Activated naive CD4-positive, alpha-beta T cell (primary cell): ENCODE data around the gene ZRANB3.
"Not testable (repeated sequence)": the region's sequence is repeated elsewhere in the genome, so short reads cannot be mapped to it uniquely, and the experiment has no call there.

Experiments
- DNase-seq, 4 experiments: peaks; one replicate each; lab custom pipeline; 2025; lab: John Stamatoyannopoulos, UW

Gene ZRANB3

DNA sequence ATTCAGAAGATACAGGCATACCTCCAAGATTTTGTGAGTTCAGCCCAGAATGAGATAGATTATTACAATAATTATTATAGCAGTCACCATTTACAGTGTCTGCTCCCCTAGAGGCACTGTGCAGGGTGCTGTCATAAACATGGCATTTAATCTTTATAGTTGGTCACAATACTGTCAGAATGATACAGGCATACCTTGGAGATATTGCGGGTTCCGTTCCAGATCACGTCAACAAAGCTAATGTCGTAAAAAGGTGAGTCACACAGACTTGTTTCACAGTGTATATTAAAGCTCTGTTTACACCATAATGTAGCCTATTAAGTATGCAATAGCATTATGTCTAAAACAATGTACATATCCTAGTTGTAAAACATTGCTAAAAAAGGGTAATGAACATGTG is 45.6 kb downstream of the ZRANB3 start:
- no peak for DNase-seq

DNA sequence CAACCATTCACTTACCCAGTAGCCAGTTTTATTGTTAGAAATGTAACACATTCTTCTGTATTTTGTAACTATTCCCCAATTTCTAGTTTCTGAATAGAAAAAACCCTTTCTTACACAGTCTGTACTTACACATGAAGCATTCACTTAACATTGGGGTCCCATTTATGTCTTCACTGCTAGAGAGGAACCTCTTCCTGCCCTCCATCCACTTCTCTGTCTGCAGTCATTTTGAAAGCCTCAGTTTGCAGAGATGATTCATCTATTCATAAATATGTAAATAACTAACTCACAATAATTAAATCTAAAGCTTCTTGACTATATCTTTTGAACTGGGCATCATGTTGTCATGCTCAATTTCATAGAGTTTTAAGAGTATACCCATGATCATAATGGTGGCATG is 55.9 kb downstream of the ZRANB3 start:
- no peak for DNase-seq

DNA sequence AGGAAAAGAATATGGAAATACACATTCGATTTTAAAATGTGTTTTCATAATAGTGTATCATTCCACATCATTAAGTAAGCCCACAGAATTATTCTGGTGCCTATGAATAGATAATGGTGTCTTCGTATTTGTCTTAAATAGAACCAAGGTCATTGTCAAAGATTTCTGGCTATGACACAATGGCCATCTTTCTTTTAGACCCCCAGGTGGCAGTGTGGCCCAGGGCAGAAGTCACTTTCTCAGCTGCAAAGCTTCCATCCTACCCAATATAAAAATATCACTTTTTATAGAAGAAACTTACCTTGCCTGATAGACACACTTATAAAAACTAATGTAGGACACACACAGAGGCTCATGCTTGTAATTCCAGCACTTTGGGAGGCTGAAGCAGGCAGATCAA is 57.5 kb downstream of the ZRANB3 start:
- peak in 1 of 4 experiments; percentile 6 for DNase-seq

DNA sequence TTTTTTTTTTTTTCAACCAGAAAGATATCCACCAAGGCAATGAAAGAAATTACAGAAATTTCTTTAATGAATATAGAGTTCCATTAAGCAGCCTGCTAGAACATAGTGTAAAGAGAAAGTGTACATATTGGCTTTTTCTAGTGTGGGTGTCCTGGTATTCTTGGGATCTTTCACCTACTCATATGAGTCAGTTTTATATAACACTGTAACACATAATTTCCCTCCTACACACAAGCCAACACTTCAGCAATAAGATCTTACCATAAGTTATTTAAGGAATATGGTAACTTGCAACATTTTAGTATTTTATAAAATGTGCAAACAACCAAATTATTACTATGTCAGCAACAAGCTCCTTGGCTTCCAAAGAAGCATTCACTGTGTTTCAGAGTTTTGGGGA is 59.9 kb downstream of the ZRANB3 start:
- DNase-seq: no peak

DNA sequence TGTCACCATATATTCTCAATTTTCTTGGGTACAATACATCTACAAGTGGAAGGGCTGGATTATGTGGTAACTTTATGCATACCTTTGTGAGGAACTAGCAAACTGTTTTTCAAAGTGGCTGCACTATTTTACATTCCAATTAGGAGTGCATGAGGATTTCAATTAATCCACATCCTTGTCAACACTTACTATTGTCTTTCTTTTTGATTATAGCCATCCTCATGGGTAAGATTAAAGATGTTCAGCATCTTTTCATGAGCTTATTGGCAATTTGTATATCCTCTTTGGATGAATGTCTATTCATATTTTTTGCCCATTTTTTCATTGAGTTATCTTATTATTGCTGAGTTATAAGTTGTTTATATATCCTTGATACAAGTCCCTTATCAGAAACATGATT is 73.7 kb downstream of the ZRANB3 start:
- DNase-seq: no peak

DNA sequence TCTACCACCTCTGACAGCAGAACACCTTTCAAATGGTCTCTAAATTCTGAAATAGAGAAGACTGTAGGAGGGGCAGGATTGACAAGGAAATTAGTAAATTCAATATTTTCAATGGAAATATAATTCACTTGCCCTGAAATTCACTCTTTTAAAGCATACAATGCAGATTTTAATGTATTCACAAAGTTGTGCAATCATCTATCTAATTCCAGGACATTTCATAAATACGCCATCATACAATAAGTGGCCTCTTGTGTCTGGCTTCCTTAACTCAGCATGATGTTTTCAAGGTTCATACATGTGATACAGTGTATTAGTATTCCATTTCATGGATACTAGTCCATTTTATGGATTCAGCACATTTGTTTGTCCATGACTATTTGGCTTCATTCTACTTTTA is 74.2 kb downstream of the ZRANB3 start:
- no peak for DNase-seq

DNA sequence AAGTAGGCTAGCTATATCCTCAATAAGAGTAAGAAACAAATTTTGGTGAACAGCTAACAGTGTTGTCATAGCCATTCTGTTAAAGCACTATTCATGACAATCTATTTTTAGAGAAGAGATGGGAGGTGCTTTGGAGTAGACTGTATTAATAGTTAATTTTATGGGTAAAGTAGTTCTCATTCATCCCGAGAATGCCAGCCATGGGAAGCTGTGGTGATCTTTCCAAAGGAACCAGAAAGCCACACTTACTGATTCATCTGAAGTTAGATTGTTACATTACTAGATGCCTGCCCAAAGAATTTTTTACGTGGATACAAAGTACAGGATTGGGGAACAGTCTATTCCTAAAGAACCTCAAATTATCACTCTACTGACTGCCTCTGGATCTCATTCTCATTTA is 74.6 kb downstream of the ZRANB3 start:
- DNase-seq: no peak

DNA sequence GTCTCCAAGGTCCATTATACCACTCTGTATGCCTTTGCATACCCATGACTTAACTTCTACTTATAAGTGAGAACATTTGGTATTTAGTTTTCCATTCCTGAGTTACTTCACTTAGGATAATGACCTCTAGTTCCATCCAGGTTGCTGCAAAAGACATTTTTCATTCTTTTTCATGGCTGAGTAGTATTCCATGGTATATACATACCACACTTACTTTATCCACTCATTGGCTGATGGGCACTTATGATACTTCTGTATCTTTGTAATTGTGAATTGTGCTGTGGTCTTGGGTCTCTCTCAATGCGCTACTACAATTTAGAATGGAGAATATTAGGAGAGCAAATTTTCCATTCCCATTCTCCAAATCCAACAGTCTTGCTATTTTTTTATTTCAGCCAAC is 76.4 kb downstream of the ZRANB3 start:
- no peak for DNase-seq

DNA sequence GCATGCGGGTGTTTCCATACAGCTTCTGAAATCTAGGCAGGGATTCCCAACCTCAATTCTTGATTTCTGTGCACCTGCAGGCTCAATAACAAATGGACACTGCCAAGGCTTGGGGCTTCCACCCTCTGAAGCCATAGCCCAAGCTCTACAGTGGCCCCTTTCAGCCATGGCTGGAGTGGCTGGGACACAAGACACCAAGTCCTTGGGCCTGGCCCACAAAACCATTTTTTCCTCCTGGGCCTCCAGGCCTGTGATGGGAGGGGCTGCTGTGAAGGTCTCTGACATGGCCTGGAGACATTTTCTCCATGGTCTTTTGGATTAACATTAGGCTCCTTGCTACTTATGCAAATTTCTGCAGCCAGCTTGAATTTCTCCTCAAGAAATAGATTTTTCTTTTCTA is 78.0 kb downstream of the ZRANB3 start:
- DNase-seq: not testable (repeated sequence)

DNA sequence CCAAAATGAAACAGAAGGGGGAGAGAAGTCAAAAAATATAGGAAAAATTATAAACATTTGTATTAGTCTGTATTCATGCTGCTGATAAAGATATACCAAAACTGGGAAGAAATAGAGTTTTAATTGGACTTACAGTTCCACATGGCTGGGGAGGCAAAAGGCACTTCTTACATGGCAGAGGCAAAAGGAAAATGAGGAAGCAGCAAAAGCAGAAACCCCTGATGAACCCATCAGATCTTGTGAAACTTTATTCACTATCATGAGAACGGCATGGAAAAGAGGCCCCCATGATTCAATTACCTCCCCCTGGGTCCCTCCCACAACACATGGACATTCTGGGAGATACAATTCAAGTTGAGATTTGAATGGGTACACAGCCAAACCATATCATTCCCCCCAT is 79.1 kb downstream of the ZRANB3 start:
- DNase-seq: no peak

DNA sequence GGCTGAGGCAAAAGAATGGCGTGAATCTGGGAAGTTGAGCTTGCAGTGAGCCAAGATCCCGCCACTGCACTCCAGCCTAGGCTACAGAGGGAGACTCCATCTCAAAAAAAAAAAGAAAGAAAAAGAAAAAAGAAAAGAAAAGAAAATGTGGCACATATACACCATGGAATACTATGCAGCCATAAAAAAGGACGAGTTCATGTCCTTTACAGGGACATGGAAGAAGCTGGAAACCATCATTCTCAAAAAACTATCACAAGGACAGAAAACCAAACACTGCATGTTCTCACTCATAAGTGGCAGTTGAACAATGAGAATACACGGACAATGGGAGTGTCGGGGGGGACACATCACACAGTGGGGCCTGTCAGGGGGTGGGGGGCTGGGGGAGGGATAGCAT is 88.0 kb downstream of the ZRANB3 start:
- DNase-seq: not testable (repeated sequence)

DNA sequence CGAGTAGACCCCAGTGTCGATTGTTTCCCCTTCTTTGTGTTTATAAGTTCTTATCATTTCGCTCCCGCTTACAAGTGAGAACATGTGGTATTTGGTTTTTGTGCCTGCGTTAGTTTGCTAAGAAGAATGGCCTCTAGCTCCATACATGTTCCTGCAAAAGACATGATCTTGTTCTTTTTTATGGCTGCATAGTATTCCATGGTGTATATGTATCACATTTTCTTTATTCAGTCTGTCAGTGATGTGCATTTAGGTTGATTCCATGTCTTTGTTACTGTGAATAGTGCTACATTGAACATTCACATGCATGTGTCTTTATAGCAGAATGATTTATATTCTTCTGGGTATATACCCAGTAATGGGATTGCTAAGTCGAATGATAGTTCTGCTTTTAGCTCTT is 95.9 kb downstream of the ZRANB3 start:
- DNase-seq: not testable (repeated sequence)

DNA sequence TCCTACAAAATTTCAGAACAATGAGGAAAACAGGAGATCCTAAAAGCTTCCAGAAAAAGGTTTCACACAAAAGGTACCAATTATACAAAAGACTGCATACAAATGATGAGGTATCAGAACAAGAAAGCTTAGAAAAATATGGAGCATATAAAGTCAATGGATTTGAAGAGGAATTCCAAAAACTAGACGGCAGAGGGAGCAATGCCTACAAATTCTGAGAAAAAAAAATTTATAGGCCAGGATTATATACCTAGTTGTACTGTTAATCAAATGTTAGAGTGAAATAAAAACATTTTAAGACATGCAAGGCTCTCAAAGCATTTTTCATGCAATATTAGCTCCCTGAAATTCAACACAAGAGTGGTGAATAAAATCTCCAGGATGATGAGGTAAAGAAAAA is 106.2 kb downstream of the ZRANB3 start:
- DNase-seq: no peak

DNA sequence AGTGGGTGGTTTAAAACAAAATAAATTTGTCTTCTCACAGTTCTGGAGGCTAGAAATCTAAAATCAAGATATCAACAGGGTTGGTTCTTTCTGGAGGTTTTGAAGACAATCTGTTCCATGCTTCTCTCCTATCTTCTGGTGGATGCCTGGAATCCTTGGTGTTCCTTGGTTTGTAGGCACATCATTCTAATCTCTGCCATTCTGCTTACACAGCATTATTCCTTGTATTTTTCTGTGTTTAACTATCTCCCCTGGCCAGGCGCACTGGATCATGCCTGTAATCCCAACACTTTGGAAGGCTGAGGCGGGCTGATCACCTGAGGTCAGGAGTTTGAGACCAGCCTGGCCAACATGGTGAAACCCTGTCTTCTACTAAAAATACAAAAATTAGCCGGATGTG is 108.1 kb downstream of the ZRANB3 start:
- no peak for DNase-seq

DNA sequence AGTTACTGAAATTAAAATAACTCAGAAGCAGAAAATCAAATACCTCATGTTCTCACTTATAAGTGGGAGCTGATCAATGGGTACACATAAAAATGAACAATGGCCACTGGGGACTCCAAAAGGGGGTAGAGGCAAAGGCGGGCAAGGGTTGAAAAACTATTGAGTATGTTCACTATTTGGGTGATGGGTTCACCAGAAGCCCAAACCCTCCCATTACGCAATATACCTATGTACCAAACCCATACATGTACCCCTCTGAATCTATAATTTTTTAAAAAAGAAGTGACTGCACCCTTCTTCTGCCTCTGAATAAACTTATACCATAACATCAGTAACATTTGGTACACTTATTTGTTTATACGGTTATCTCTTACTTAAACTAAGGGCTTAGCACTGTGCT is 119.4 kb downstream of the ZRANB3 start:
- DNase-seq: no peak

DNA sequence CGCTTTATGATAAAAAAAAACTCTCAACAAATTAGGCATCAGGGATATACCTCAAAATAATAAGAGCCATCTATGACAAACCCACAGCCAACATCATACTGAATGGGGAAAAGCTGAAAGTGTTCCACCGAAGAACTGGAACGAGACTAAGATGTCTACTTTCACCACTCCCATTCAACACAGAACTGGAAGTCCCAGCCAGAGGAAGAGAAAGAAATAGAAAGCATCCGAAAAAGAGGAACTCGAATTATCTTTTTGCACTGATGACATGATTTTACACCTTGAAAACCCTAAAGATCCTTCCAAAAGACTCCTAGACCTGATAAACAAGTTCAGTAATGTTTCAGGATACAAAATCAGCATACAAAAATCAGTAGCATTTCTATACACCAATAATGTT is 121.6 kb downstream of the ZRANB3 start:
- no peak for DNase-seq

DNA sequence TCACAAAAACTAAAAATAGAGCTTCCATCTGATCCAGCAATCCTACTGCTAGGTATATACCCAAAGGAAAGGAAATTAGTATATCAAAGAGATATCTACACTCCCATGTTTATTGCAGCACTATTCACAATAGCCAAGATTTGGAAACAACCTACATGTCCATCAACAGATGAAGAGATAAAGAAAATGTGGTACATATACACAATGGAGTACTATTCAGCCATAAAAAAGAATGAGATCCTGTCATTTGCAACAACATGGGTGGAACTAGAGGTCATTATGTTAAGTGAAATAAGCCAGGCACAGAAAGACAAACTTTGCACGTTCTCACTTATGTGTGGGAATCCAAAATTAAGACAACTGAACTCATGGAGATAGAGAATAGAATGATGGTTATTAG is 134.8 kb downstream of the ZRANB3 start:
- DNase-seq: not testable (repeated sequence)

DNA sequence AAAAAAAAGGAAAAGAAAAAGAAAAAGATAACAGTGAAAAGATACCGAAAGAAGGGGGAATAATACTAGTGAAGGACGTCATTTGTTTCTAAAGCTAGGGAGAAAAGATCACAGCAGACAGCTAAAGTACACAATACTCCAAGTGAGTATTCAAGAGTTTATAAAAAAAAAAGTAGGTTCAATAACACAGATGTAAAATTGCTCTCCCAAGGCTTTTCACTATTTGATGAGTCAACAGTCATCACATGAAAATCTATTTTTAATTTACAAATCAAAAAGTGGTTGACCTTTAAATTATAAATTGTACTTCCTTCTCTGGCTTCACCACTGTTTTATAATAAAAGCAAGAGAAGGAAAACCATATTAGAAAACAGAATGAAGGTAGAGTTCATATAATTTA is 144.0 kb downstream of the ZRANB3 start:
- DNase-seq: no peak

DNA sequence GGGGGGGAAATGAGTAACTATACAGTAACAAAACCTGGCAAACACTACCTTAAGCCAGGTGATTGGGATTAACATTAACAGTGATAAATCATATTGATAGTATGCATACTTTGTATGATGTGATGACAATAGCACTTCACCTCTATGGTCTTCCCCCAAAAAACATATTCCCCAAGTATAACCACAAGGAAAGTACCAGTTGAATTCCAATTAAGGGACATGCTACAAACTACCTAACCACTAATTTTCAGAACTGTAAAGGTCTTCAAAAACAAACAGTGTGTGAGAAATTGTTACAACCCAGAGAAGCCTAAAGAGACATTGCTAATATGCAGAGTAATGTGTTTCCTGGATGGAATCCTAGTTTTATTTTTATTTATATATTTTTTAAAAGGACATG is 152.4 kb downstream of the ZRANB3 start:
- DNase-seq: no peak

DNA sequence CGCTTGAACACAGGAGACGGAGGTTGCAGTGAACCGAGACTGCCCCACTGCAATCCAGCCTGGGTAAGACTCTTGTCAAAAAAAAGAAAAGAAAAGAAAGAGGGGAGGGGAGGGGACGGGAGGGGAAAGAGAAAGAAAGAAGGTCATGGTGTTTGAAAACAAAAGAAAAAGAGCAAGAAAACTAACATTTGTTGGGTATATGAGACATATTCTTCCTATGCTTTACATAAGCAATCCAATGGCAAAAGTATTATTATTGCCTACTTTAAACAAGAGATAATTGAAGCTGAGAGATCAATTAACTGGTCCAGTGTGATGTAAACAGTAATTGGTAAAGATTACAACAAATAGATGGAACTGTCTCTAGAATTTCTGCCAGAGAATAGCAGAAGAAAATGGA is 157.3 kb downstream of the ZRANB3 start:
- DNase-seq: no peak

DNA sequence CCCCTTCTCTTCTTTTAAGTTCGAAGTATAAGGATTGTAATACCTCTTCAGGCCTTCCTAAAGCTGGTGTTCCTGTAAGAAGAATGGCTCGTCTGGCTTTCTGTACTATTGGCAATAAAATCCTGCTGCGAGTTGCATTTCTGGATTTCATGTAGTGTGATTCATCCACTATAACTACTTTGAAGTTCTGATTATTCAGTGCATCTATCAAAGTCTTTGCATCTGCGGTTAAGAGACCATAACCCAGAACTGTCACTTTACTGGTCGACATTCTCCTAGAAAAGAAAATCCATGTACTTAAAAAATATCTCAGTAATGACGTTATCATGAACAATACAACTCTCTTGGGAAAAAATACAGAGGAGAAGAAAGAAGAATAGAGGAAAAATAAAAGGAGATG is 181.1 kb downstream of the ZRANB3 start:
- no peak for DNase-seq

DNA sequence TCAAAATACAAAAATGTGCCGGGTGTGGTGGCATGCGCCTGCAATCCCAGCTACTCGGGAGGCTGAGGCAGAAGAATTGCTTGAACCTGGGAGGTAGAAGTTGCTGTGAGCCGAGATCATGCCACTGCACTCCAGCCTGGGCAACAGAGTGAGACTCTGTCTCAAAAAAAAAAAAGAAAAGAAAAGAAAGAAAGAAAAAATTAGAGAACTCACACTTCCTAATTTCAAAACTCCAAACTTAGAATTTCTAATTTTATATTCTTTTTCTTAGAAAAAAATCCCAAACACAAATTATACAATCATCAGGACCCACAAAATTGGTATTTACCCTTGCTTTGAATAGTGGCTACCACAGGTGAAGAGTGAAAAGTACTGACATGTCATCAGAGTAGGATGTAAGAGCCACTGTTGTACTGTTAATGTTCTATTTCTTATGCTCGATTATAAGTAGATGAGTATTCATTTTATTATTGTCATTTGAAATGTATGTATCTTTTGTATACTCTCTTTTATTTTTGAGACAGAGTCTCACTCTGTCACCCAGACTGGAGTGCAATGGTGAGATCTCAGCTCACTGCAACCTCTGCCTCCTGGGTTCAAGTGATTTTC is 182.8 kb downstream of the ZRANB3 start:
- DNase-seq: not testable (repeated sequence)

DNA sequence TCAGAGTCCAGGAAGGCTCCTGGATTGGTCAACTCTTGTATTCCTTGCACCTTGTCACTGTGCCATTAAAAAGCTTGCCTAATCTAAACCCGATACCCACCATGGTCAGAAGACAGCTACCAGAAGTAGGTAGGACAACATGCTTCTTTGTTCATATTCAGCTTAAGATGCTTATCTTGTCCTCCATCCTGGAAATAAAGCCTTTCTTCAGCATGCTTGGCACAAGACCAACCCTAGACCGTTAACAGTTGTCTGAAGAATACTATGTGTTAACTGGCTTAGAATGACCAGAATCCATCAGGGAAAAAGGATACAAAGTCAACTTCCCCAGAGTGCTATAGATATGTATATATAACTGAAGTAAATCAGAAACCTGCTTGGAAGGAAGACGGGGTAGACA is 193.9 kb downstream of the ZRANB3 start:
- DNase-seq: no peak

DNA sequence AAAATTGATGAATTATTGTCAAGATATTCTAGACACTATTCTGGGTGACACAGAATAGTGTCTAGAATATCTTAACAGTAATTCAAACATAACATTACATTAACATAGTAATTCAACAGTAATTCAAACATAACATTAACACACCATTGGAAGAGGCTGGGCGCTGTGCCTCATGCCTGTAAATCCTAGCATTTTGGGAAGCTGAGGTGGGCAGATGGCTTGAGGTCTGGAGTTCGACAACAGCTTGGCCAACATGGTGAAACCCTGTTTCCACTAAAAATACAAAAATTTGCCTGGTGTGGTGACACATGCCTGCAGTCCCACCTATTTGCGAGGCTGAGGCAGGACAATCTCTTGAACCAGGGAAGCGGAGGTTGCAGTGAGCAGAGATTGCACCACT is 195.8 kb downstream of the ZRANB3 start:
- no peak for DNase-seq

DNA sequence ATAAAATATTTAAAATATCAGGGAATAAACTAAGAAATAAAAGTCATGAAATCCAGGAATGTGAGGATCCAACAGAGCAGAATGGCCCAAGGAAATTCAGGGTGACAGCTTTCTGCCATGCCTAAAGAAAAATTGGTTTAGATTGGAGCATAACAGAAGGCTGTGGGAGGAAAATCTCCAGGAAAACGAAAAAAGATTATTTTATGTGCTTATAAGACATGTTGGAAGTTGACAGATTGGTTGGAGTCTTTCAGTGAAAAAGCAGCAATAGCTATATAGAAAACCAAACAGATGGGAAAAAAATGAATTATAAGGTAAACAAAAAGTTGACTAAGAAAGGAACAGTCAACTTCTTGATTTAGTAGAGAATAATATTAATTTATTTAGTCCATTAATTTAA is 203.9 kb downstream of the ZRANB3 start:
- DNase-seq: no peak
